PC-3 (cell line): ENCODE data around the gene ODC1. TPM values are rescaled to one million over a fixed set of nuclear protein-coding genes. Genes with fewer than 3 reads are reported as not detected.

Experiments used
- ATAC-seq: fragments of 200-7000 bp; cut with Tn5 transposase; 2 replicates; pipeline ENCODE4 v1.9.1; 2020; ENCODE audit warnings: mild to moderate bottlenecking, moderate library complexity
- BruUV-seq: library from RNA; stranded (reverse); fragments of 400-500 nt; replicated peaks from 2 replicates; lab custom pipeline; 2021; lab: Mats Ljungman, UMichigan
- CTCF ChIA-PET: fragments of 300-600 bp; sonication (Branson Sonifier 250); formaldehyde crosslinking; loops from one replicate; lab custom pipeline; 2022; ENCODE audit warnings: antibody characterized with exemption; lab: Charles Lee
- POLR2A ChIA-PET: fragments of 300-600 bp; sonication (Branson Sonifier 250); formaldehyde crosslinking; loops from one replicate; lab custom pipeline; 2022; ENCODE audit warnings: antibody characterized with exemption; ENCODE audit not compliant: unreplicated experiment; lab: Charles Lee
- DNase-seq: peaks from one replicate; pipeline ENCODE4 v3.0.0-alpha.2; 2015
- H2AFZ ChIP-seq: fragments of 300-600 bp; sonication (generic); 2 replicates; pipeline ENCODE4 v1.6.0; 2016; ENCODE audit warnings: antibody characterized with exemption, low read length
- H3F3A ChIP-seq: fragments of 300-600 bp; sonication (generic); one replicate; pipeline ENCODE4 v1.6.0; 2017; ENCODE audit warnings: antibody characterized with exemption, low read length, control low read depth, mild to moderate bottlenecking; ENCODE audit not compliant: unreplicated experiment
- H3K27ac ChIP-seq: fragments of 300-600 bp; sonication (generic); 2 replicates; pipeline ENCODE4 v1.5.1; 2016; ENCODE audit warnings: mild to moderate bottlenecking, low read length
- H3K27me3 ChIP-seq: fragments of 300-600 bp; sonication (generic); 2 replicates; pipeline ENCODE4 v1.6.1; 2016; ENCODE audit warnings: low read length, mixed read lengths
- H3K36me3 ChIP-seq: fragments of 300-600 bp; sonication (generic); 2 replicates; pipeline ENCODE4 v1.6.1; 2016; ENCODE audit warnings: low read depth, mixed run types, low read length, mixed read lengths
- H3K4me1 ChIP-seq: fragments of 300-600 bp; sonication (generic); 2 replicates; pipeline ENCODE4 v1.5.1; 2016; ENCODE audit warnings: low read length; ENCODE audit not compliant: insufficient read depth
- H3K4me2 ChIP-seq: fragments of 300-600 bp; sonication (generic); 2 replicates; pipeline ENCODE4 v1.6.0; 2016; ENCODE audit warnings: low read length
- H3K4me3 ChIP-seq: fragments of 300-600 bp; sonication (generic); 2 replicates; pipeline ENCODE4 v1.5.1; 2016; ENCODE audit warnings: mild to moderate bottlenecking, low read length, mixed read lengths
- H3K79me2 ChIP-seq: fragments of 300-600 bp; sonication (generic); 2 replicates; pipeline ENCODE4 v1.6.1; 2017; ENCODE audit warnings: low read length, mixed read lengths
- H3K9ac ChIP-seq: fragments of 300-600 bp; sonication (generic); 2 replicates; pipeline ENCODE4 v1.6.0; 2016; ENCODE audit warnings: mild to moderate bottlenecking, low read length
- H3K9me2 ChIP-seq: fragments of 300-600 bp; sonication (generic); replicated peaks from 2 replicates; pipeline ENCODE4 v1.6.1; 2016; ENCODE audit warnings: mixed run types, low read length, mixed read lengths
- H3K9me3 ChIP-seq: fragments of 300-600 bp; sonication (generic); 2 replicates; pipeline ENCODE4 v1.6.1; 2016; ENCODE audit warnings: low read length, mixed read lengths
- H4K20me1 ChIP-seq: fragments of 300-600 bp; sonication (generic); 2 replicates; pipeline ENCODE4 v1.6.1; 2016; ENCODE audit warnings: low read length, mixed read lengths
- EZH2 ChIP-seq: fragments of 300-600 bp; sonication (generic); IDR thresholded peaks from one replicate; pipeline ENCODE4 v1.6.1; 2017; ENCODE audit warnings: antibody characterized with exemption, mild to moderate bottlenecking, low read length; ENCODE audit not compliant: unreplicated experiment
- EZH2phosphoT487 ChIP-seq: fragments of 300-600 bp; sonication (generic); IDR thresholded peaks from 2 replicates; pipeline ENCODE4 v1.6.1; 2018; ENCODE audit warnings: mild to moderate bottlenecking, antibody characterized with exemption, low read length, borderline replicate concordance
- intact Hi-C: fragments of 100-400 bp; cut with micrococcal nuclease; formaldehyde crosslinking; loops from 2 replicates; pipeline ENCODE4 v1.9.0; 2023
- total RNA-seq: library from RNA; depleted of rRNA; stranded (reverse); fragments of >200 nt; gene quantifications from 2 replicates; pipeline ENCODE4 v1.2.3, GENCODE V29; 2014
- TF ChIP-seq, protein P1 (sequence below): fragments of 300-600 bp; sonication (generic); conservative IDR thresholded peaks from 2 replicates; pipeline ENCODE4 v1.5.1; 2017; ENCODE audit warnings: antibody characterized with exemption, low read depth, mild to moderate bottlenecking, low read length

Gene ODC1
- total RNA-seq, 1 experiment from 2014 or later, result 712 TPM

DNA sequence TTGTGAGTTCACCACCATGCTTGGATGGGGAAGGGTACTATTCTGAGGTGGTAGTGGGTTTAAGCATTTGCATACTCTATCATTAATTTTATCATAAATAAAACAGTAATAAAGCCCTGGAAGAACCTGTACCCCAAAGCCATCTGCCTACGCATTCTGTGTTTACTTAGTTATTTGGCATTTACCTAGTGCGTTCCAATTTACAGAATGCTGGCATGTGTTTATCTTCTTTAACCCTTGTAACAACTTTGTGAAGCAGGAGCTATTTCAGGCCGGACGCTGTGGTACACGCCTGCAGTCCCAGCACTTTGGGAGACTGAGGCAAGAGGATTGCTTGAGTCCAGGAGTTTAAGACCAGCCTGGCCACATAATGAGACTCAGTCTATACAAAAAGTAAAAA, 17.8 kb upstream of the ODC1 start:
- Histone ChIP-seq H3K9me3 (no peaks in the 10 kb centered on the region), H3K9ac (no peak overlapping the region), H3K79me2 (no peaks in the 10 kb centered on the region), H3K4me3 (no peak overlapping the region), H3K4me2 (no peak overlapping the region), H3K9me2 (no peaks in the 10 kb centered on the region), H3K4me1 (no peaks in the 10 kb centered on the region), H3K27ac (no peak overlapping the region), H3F3A (no peaks in the 10 kb centered on the region), H2AFZ (no peak overlapping the region), H4K20me1 (no peaks in the 10 kb centered on the region), H3K27me3 (no peaks in the 10 kb centered on the region), H3K36me3 (no peaks in the 10 kb centered on the region)
- no peak for DNase-seq
- POLR2A ChIA-PET, result no interaction called here
- CTCF ChIA-PET, result no interaction called here
- ATAC-seq, result no peak
- intact Hi-C loops, result no loop called here
- no TSS peak for BruUV-seq
- TF ChIP-seq EZH2 (no peak), EZH2phosphoT487 (no peak)
- TF ChIP-seq, protein P1, sequence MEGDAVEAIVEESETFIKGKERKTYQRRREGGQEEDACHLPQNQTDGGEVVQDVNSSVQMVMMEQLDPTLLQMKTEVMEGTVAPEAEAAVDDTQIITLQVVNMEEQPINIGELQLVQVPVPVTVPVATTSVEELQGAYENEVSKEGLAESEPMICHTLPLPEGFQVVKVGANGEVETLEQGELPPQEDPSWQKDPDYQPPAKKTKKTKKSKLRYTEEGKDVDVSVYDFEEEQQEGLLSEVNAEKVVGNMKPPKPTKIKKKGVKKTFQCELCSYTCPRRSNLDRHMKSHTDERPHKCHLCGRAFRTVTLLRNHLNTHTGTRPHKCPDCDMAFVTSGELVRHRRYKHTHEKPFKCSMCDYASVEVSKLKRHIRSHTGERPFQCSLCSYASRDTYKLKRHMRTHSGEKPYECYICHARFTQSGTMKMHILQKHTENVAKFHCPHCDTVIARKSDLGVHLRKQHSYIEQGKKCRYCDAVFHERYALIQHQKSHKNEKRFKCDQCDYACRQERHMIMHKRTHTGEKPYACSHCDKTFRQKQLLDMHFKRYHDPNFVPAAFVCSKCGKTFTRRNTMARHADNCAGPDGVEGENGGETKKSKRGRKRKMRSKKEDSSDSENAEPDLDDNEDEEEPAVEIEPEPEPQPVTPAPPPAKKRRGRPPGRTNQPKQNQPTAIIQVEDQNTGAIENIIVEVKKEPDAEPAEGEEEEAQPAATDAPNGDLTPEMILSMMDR, result no peak

DNA sequence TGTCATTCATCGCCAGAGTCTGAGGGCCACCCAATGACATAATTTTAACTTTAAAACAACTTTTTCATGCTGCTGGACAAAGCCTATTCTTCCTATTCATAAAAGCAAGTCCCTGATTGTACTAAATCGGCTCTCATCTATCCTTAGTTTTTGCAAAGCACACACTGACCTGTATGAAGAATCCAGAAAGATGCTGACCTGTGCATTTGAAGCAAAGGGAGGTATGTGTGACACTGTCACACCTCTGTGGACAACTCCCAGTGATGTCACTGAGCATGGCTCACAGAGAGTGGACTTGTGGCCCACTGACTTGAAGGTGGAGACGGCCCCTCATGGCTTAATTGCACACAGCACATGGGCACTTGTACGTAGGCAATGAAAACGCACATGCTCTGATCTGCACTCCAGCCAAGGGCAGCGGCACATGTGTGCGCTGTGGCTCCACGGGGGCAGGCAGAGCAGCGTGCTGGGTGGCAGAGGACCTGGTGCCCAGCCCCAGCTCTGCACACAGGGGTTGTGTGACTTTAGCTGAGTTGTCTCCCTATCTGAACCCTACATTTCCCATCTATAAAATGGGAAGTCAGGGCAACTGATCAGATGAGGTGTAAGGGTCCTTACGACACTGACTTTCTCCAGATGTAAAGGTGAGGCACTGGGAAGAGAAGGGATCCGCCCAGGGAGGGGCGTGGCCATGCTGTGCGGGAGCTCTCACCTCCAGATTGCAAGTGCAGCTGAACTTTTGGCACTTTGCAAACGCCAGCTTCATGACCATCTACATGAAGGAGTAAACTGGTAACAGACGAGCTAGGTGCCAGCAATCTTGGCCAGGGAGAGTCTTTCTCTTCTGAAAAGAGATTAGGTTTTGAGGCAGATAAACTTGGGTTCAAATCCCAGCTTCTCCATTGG, 14.3 kb upstream of the ODC1 start:
- no peaks in the 10 kb centered on the region for H4K20me1 ChIP-seq
- H3K4me3 ChIP-seq, result no peak overlapping the region
- ChIA-PET POLR2A (no interaction called here), CTCF (no interaction called here)
- H3K27ac ChIP-seq, result no peak overlapping the region
- no peak overlapping the region for H3K9ac ChIP-seq
- no peak for DNase-seq
- intact Hi-C loops, result no loop called here
- H3K4me1 ChIP-seq, result peaks cover 12% of the 10 kb centered on the region
- H3K36me3 ChIP-seq, result no peaks in the 10 kb centered on the region
- no peaks in the 10 kb centered on the region for H3F3A ChIP-seq
- no TSS peak for BruUV-seq
- H3K9me2 ChIP-seq, result no peaks in the 10 kb centered on the region
- H3K9me3 ChIP-seq, result no peaks in the 10 kb centered on the region
- ATAC-seq, result no peak
- H3K79me2 ChIP-seq, result no peaks in the 10 kb centered on the region
- TF ChIP-seq EZH2phosphoT487 (no peak), EZH2 (no peak)
- TF ChIP-seq, protein P1, result no peak
- H3K27me3 ChIP-seq, result no peaks in the 10 kb centered on the region
- H3K4me2 ChIP-seq, result no peak overlapping the region
- no peak overlapping the region for H2AFZ ChIP-seq

DNA sequence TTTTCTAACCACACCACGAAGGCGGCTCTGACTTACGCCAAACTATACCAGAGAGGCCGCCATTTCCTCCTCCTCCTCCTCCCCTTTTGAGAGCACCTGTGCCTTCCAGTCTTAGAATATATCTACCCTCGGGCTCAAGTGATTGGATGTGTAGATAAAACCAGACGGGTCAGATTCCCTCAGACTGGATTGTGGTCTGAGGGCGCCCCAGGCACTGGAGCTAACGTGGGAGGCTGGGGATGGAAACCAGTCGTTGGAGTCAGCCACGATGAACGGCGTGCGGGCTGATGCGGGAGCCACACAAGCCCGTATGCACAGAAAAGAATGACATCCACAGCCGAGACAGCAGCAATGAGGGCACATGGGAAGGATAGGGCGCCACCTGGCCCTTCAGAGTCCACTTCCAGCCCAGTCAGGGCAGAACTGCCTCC, 12.3 kb upstream of the ODC1 start:
- intact Hi-C loops, result no loop called here
- DNase-seq, result no peak
- Histone ChIP-seq H3F3A (no peaks in the 10 kb centered on the region), H3K27me3 (no peaks in the 10 kb centered on the region), H4K20me1 (no peaks in the 10 kb centered on the region), H3K27ac (no peak overlapping the region), H3K9me3 (no peaks in the 10 kb centered on the region), H3K79me2 (no peaks in the 10 kb centered on the region), H3K9me2 (no peaks in the 10 kb centered on the region), H3K4me2 (no peak overlapping the region), H3K36me3 (no peaks in the 10 kb centered on the region), H3K9ac (no peak overlapping the region), H3K4me1 (peaks cover 16% of the 10 kb centered on the region), H3K4me3 (no peak overlapping the region), H2AFZ (no peak overlapping the region)
- ChIA-PET POLR2A (no interaction called here), CTCF (no interaction called here)
- ATAC-seq, result no peak
- no peak for TF ChIP-seq EZH2phosphoT487
- TF ChIP-seq, protein P1, result no peak
- TF ChIP-seq EZH2, result no peak
- no TSS peak for BruUV-seq
